K562 (cell line): ENCODE results near the gene BIRC7.

Experiments
- ETV6 ChIP-seq, 3 experiments: fragments of 150-350 bp in 1 of 3; sonication (generic) in 1 of 3; formaldehyde crosslinking in 1 of 3; IDR thresholded peaks; 2 replicates each; pipeline versions ENCODE4 v1.6.1 to v1.8.0; 2014 to 2022; ENCODE audit warnings: borderline replicate concordance in 2 of 3, low read depth in 2 of 3, antibody characterized with exemption in 1 of 3, low read length in 1 of 3, mild to moderate bottlenecking in 1 of 3, missing genetic modification reagents in 1 of 3
- EZH2 ChIP-seq: IDR thresholded peaks from 2 replicates; pipeline ENCODE4 v1.6.1; 2012; ENCODE audit warnings: low read depth, mild to moderate bottlenecking, inconsistent platforms, low read length, borderline replicate concordance
- GABPA ChIP-seq: fragments of 200-800 bp; sonication (Bioruptor generic); conservative IDR thresholded peaks from 2 replicates; pipeline ENCODE4 v1.6.1; 2016; ENCODE audit warnings: low read depth, missing genetic modification characterization, missing compliant biosample characterization
- HIVEP1 ChIP-seq: fragments of 250-450 bp; sonication (Bioruptor Pico); IDR thresholded peaks from 2 replicates; pipeline ENCODE4 v1.4.0; 2020; ENCODE audit warnings: mild to moderate bottlenecking
- NFYB ChIP-seq: IDR thresholded peaks from 2 replicates; pipeline ENCODE4 v1.6.1; 2011; ENCODE audit warnings: mild to moderate bottlenecking, moderate library complexity; ENCODE audit not compliant: insufficient read length; ENCODE audit errors: extremely low read depth
- POLR2AphosphoS5 ChIP-seq: IDR thresholded peaks from 2 replicates; pipeline ENCODE4 v1.6.1; 2011; ENCODE audit warnings: mild to moderate bottlenecking, low read depth, low read length, moderate library complexity; ENCODE audit not compliant: control insufficient read depth, insufficient read depth
- RFX1 ChIP-seq: fragments of 450-650 bp; IDR thresholded peaks from 2 replicates; pipeline ENCODE4 v1.6.1; 2016; ENCODE audit warnings: mild to moderate bottlenecking, moderate library complexity
- SMARCA4 ChIP-seq: fragments of 450-650 bp; IDR thresholded peaks from 2 replicates; pipeline ENCODE4 v1.6.1; 2016
- ZNF717 ChIP-seq: fragments of 250-450 bp; sonication (Bioruptor Pico); IDR thresholded peaks from 2 replicates; pipeline ENCODE4 v1.5.0; 2021
- TF ChIP-seq, protein P1 (sequence below): IDR thresholded peaks from 3 replicates; pipeline ENCODE4 v1.6.1; 2011; ENCODE audit warnings: borderline replicate concordance, mild to moderate bottlenecking; ENCODE audit not compliant: insufficient read length, insufficient read depth
- TF ChIP-seq, protein P2 (sequence below): fragments of 450-650 bp; formaldehyde crosslinking; IDR thresholded peaks from 2 replicates; pipeline ENCODE4 v1.4.0; 2020; ENCODE audit warnings: mild to moderate bottlenecking, moderate library complexity

DNA sequence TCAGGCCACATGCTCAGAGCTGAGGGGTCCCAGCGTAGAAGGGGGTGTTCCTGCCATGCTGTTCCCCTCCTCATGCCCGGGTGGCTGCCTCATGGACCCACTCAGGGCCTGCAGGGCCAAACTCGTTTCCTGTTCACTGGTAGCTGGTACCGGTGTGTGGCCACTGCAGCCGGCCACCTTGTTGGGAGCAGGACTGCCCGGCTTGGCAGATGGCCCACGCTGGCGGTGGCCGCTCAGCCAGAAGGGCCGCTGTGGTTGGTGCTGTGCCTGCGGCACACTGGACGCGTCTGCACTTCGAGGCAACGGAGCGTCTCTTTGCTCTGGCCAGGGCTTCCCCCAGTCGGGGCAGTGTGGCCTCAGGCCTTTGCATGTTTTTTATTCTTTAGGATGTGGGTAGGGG lies 47.2 kb downstream of the BIRC7 start:
- TF ChIP-seq, protein P1, sequence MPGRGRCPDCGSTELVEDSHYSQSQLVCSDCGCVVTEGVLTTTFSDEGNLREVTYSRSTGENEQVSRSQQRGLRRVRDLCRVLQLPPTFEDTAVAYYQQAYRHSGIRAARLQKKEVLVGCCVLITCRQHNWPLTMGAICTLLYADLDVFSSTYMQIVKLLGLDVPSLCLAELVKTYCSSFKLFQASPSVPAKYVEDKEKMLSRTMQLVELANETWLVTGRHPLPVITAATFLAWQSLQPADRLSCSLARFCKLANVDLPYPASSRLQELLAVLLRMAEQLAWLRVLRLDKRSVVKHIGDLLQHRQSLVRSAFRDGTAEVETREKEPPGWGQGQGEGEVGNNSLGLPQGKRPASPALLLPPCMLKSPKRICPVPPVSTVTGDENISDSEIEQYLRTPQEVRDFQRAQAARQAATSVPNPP, result no peak
- TF ChIP-seq POLR2AphosphoS5 (no peak), HIVEP1 (CRISPR knock-in tag) (no peak), NFYB (no peak), EZH2 (no peak), GABPA (tag) (no peak), ETV6 (IDR thresholded peaks at IDR 0.05; ENCODE audit: borderline replicate concordance in 1 of 2, low read depth in 2 of 2, low read length in 1 of 2) (no peak), ETV6 (CRISPR knock-in tag; IDR thresholded peaks at IDR 0.05; ENCODE audit: borderline replicate concordance) (no peak), ZNF717 (CRISPR knock-in tag) (no peak), RFX1 (no peak), SMARCA4 (no peak)
- TF ChIP-seq, protein P2, sequence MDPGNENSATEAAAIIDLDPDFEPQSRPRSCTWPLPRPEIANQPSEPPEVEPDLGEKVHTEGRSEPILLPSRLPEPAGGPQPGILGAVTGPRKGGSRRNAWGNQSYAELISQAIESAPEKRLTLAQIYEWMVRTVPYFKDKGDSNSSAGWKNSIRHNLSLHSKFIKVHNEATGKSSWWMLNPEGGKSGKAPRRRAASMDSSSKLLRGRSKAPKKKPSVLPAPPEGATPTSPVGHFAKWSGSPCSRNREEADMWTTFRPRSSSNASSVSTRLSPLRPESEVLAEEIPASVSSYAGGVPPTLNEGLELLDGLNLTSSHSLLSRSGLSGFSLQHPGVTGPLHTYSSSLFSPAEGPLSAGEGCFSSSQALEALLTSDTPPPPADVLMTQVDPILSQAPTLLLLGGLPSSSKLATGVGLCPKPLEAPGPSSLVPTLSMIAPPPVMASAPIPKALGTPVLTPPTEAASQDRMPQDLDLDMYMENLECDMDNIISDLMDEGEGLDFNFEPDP, result no peak
